Loucy (cell line): Measurements from ENCODE around the gene IGFBP6.

Experiments used
- CTCF ChIP-seq: fragments of 200-600 bp; sonication (generic); conservative IDR thresholded peaks from 2 replicates; pipeline ENCODE4 v1.5.1; 2014; ENCODE audit warnings: mild to moderate bottlenecking, antibody characterized with exemption, low read length
- EZH2phosphoT487 ChIP-seq: fragments of 200-600 bp; IDR thresholded peaks from 2 replicates; pipeline ENCODE4 v1.6.1; 2018; ENCODE audit warnings: antibody characterized with exemption, mild to moderate bottlenecking, moderate library complexity, borderline replicate concordance

- TF ChIP-seq CTCF, result no peak
- TF ChIP-seq EZH2phosphoT487, result no peak
Measured at GRCh38 chr12:53124352-53124723, 26.9 kb downstream of the IGFBP6 start.
